Epithelial cell of proximal tubule (primary cell): ENCODE measurements around the gene SLU7. TPM values are rescaled to one million over a fixed set of nuclear protein-coding genes. Genes with fewer than 3 reads are reported as not detected.

Source experiments
- DNase-seq: peaks from one replicate; pipeline ENCODE4 v3.0.0-alpha.2; 2011; ENCODE audit warnings: low read depth
- H3K4me3 ChIP-seq: 2 replicates; pipeline ENCODE4 v1.5.1; 2011; ENCODE audit warnings: low read depth, mild to moderate bottlenecking, low read length
- CTCF ChIP-seq: conservative IDR thresholded peaks from 2 replicates; pipeline ENCODE4 v1.5.1; 2012; ENCODE audit warnings: low read depth, mild to moderate bottlenecking, low read length
- total RNA-seq: library from RNA; depleted of rRNA; stranded (reverse); fragments of >200 nt; gene quantifications from 2 replicates; pipeline ENCODE4 v1.2.3, GENCODE V29; 2015

SLU7 gene
- total RNA-seq, 1 donor from 2014 or later: 59.0 TPM

- TF ChIP-seq CTCF: no peak
These were observed 31.4 kb downstream of the SLU7 start for GRCh38 chr5:160387445-160387844.

GRCh38 chr5:160385496-160385895 is 33.4 kb downstream of the SLU7 start:
- no peak for TF ChIP-seq CTCF

More at GRCh38 chr5:160387445-160387844, 31.4 kb downstream of the SLU7 start:
- no peak for DNase-seq
- H3K4me3 ChIP-seq: no peak overlapping the region

GRCh38 chr5:160384681-160385080 is 34.2 kb downstream of the SLU7 start:
- DNase-seq: no peak
- no peak overlapping the region for H3K4me3 ChIP-seq
- no peak for TF ChIP-seq CTCF

More at GRCh38 chr5:160385496-160385895, 33.4 kb downstream of the SLU7 start:
- no peak for DNase-seq
- no peak overlapping the region for H3K4me3 ChIP-seq

DNA sequence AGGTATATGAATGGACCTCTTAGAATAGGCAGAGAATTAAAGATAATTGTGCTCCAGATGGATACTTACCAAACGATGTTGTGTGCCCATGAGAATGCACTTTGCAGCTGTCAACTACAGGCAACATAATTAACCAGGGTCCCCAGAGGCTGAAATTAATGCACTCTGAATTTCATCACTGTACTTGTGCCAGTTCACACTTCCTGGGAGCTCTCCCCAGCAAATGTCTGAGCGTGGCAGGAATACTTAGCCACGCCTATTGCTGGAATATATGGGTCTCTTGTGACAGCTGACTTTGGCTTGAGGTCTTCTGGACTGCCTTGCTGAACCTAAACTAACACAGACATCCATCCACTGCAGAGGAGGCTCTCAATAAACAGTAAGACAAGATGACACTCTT is 36.5 kb downstream of the SLU7 start:
- no peak for TF ChIP-seq CTCF
- H3K4me3 ChIP-seq: no peak overlapping the region
- no peak for DNase-seq

GRCh38 chr5:160380041-160380440 is 38.8 kb downstream of the SLU7 start:
- no peak for DNase-seq
- H3K4me3 ChIP-seq: no peak overlapping the region
- no peak for TF ChIP-seq CTCF

DNA sequence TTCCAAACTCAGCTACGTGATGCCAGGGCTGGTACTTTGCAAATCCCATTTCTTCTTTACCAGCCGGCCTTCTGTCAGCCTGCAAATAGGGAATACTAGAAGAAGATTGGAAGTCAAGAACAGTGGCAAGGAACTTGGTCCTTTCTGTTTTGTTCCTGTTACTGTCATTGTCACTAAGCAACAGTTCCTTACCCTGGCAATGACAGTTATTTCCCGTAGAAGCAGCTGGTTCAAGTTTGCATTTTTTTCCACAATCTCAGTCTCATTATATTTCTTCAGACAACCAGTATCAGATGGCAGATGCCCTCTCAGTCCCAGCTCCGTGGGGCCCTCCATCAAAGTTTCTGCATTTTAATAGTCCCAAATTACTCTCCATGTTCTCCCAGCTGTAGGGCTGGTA is 39.4 kb downstream of the SLU7 start:
- H3K4me3 ChIP-seq: no peak overlapping the region
- no peak for TF ChIP-seq CTCF
- DNase-seq: no peak

- DNase-seq: no peak
- TF ChIP-seq CTCF: no peak
- no peak overlapping the region for H3K4me3 ChIP-seq
These were observed 40.6 kb downstream of the SLU7 start for GRCh38 chr5:160378330-160378729.
